Suprapubic skin (tissue), 4 donors: ENCODE results near the gene DNASE2B. TPM values are rescaled to one million over a fixed set of nuclear protein-coding genes. Genes with fewer than 3 reads are reported as not detected.

ENCODE experiments used
- DNase-seq, 2 donors: peaks; one replicate each; pipeline ENCODE4 v3.0.0-alpha.2; 2019; ENCODE audit warnings: low spot score in 2 of 2
- H3K27ac ChIP-seq: fragments of 200-600 bp; sonication (generic); one replicate; pipeline ENCODE4 v1.5.1; 2019
- H3K27me3 ChIP-seq: fragments of 200-600 bp; sonication (generic); one replicate; pipeline ENCODE4 v1.5.1; 2019
- H3K36me3 ChIP-seq: fragments of 200-600 bp; sonication (generic); one replicate; pipeline ENCODE4 v1.5.1; 2019
- H3K4me1 ChIP-seq: fragments of 200-600 bp; sonication (generic); one replicate; pipeline ENCODE4 v1.5.1; 2019
- H3K4me3 ChIP-seq: fragments of 200-600 bp; sonication (generic); one replicate; pipeline ENCODE4 v1.5.1; 2019; ENCODE audit warnings: mild to moderate bottlenecking
- H3K9me3 ChIP-seq: fragments of 200-600 bp; sonication (generic); one replicate; pipeline ENCODE4 v1.5.1; 2019
- EP300 ChIP-seq: sonication (generic); formaldehyde crosslinking; IDR thresholded peaks from one replicate; pipeline ENCODE4 v1.6.1; 2017; ENCODE audit warnings: antibody characterized with exemption
- POLR2A ChIP-seq, 2 donors: fragments of 450-650 bp; IDR thresholded peaks; one replicate each; pipeline ENCODE4 v1.6.1; 2017; ENCODE audit warnings: antibody characterized with exemption in 2 of 2, mild to moderate bottlenecking in 2 of 2, moderate library complexity in 2 of 2
- POLR2AphosphoS5 ChIP-seq, 3 donors: sonication (generic); formaldehyde crosslinking; IDR thresholded peaks; one replicate each; pipeline ENCODE4 v1.6.1; 2017; ENCODE audit warnings: antibody characterized with exemption in 3 of 3
- WGBS: methylation state at CpG from one replicate; pipeline ENCODE4 v1.1.5; 2018; 5-methylcytosine and 5-hydroxymethylcytosine counted together
- total RNA-seq, 4 donors: library from RNA; depleted of rRNA; stranded (reverse); fragments of >200 nt; gene quantifications; one replicate each; pipeline ENCODE4 v1.1.0, GENCODE V29; 2016
- TF ChIP-seq, protein P1 (sequence below), 2 donors: fragments of 200-600 bp in 1 of 2; fragments of 450-650 bp in 1 of 2; sonication (generic) in 1 of 2; IDR thresholded peaks; one replicate each; pipeline ENCODE4 v1.5.1; 2016 to 2019; ENCODE audit warnings: antibody characterized with exemption in 2 of 2, mild to moderate bottlenecking in 1 of 2, moderate library complexity in 1 of 2

Gene DNASE2B
- total RNA-seq, 4 donors from 2014 or later, result 1.2 TPM; not detected in 3

DNA sequence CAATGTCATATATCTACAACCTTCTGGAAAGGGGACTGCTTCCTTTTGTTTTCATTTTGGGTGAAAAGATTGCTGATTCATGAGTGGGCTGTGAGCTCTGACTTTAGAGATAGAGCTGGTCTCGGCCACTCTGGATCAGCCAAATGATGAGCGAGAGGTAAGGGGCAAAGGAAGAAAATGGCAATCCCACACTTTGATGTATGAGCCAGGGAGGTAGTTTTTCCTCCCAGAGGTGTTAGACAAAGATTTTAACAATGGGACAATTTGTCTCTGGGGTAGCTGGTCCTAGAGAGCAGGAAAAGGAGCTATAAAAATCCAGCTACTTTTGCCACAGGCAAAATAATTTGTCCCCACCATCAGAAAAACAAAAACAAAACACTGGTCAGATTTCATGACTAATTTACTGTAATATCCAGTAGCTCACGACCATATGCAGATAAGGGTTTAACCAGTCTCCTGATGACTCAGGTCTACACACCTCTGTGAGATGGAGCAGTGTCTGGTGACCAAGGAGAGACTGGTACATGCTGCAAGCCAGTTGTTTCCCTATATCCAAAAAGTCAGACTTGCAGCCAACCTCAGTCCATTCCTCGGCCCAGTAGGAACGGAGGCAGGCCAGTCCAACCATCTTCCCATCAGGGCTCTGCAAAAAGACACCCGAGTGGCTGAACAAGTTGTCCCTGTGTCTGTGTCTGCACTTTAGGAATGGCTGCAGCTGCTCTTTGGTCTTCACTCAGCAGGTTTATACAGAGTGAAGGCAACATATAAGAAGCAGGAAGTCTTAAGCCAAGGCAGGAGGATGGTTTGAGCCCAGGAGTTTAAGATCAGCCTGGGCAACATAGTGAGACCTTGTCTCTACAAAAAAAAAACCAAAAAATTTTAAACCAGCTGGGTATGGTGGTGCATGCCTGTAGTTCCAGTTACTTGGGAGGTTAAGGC, 29.2 kb downstream of the DNASE2B start:
- Histone ChIP-seq H3K27me3 (no peaks in the 10 kb centered on the region), H3K4me1 (peaks cover 4% of the 10 kb centered on the region), H3K36me3 (no peaks in the 10 kb centered on the region), H3K27ac (no peak overlapping the region), H3K9me3 (no peaks in the 10 kb centered on the region), H3K4me3 (no peak overlapping the region)
- WGBS, result 75% methylated on average over 6 of the region's 6 CpGs
- TF ChIP-seq, protein P1, sequence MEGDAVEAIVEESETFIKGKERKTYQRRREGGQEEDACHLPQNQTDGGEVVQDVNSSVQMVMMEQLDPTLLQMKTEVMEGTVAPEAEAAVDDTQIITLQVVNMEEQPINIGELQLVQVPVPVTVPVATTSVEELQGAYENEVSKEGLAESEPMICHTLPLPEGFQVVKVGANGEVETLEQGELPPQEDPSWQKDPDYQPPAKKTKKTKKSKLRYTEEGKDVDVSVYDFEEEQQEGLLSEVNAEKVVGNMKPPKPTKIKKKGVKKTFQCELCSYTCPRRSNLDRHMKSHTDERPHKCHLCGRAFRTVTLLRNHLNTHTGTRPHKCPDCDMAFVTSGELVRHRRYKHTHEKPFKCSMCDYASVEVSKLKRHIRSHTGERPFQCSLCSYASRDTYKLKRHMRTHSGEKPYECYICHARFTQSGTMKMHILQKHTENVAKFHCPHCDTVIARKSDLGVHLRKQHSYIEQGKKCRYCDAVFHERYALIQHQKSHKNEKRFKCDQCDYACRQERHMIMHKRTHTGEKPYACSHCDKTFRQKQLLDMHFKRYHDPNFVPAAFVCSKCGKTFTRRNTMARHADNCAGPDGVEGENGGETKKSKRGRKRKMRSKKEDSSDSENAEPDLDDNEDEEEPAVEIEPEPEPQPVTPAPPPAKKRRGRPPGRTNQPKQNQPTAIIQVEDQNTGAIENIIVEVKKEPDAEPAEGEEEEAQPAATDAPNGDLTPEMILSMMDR (IDR thresholded peaks at IDR 0.05), result no peak
- TF ChIP-seq EP300 (no peak), POLR2AphosphoS5 (IDR thresholded peaks at IDR 0.05) (no peak), POLR2A (IDR thresholded peaks at IDR 0.05) (no peak)
- no peak for DNase-seq

DNA sequence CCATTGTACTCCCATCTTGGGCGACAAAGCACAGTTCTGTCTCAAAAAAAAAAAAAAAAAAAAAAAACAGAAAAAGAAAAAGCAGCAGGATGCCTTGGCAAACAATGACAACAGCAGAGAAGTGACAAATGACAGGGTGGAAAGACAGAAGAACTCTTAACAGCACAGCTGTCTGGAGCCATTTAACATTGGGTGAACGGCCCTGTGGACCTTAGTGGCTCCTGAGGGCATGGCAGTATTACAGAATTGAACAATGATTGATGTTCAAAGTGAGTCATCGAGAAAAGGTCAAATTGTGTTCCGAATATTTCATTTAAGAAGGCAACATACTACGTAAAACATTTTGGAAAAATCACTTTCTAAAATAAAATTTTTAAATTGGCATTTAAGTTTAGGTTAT, 30.0 kb downstream of the DNASE2B start:
- H3K9me3 ChIP-seq, result no peaks in the 10 kb centered on the region
- peaks cover 5% of the 10 kb centered on the region for H3K4me1 ChIP-seq
- WGBS, result 70% methylated on average over 5 of the region's 5 CpGs
- TF ChIP-seq, protein P1 (IDR thresholded peaks at IDR 0.05), result no peak
- TF ChIP-seq POLR2A (IDR thresholded peaks at IDR 0.05), result no peak
- no peak for TF ChIP-seq POLR2AphosphoS5 (IDR thresholded peaks at IDR 0.05)
- no peak overlapping the region for H3K27ac ChIP-seq
- DNase-seq, result no peak
- H3K4me3 ChIP-seq, result no peak overlapping the region
- H3K27me3 ChIP-seq, result no peaks in the 10 kb centered on the region
- H3K36me3 ChIP-seq, result no peaks in the 10 kb centered on the region

DNA sequence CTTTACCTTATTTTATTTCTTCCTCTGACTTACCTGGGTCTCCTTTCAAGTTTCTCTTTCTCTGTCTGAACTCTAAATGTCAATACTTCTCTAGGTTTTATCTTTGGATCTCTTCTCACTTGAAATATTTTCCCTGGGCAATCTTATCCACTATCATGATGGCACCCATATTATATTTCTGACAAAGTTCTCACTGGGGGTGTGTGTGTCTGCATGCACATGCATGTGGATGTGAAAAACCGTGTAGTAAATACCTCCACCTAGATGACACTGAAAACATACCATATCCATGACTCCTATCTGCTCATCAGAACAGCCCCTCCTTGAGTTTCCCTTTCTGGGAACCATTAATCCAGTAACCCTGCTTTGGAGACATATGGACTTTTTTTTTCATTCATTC, 30.9 kb downstream of the DNASE2B start:
- Histone ChIP-seq H3K4me1 (peaks cover 12% of the 10 kb centered on the region), H3K9me3 (no peaks in the 10 kb centered on the region), H3K36me3 (no peaks in the 10 kb centered on the region), H3K27me3 (no peaks in the 10 kb centered on the region), H3K27ac (no peak overlapping the region), H3K4me3 (no peak overlapping the region)
- TF ChIP-seq POLR2AphosphoS5 (IDR thresholded peaks at IDR 0.05) (no peak), POLR2A (IDR thresholded peaks at IDR 0.05) (no peak), EP300 (no peak)
- TF ChIP-seq, protein P1 (IDR thresholded peaks at IDR 0.05), result no peak
- 67% methylated on average over 1 of the region's 1 CpG for WGBS
- DNase-seq, result no peak

DNA sequence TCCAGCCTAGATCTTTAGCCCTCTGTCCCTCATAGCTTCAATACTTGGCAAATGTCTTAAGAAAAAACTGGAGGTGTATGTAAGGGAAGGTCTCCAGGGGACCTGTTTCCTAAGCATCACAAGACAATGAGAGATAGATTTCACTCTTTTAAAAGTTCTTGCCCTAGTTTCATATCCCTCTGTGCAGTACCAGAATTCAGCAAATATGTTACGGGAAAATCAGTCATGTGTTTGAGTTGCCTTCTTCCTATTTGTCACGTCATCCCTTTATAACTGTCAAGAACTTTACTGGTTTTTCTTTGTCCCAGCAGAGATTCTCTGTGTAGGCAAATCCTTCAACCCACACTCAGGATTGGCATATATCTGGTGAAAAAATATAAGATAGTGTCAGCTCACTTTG, 32.3 kb downstream of the DNASE2B start:
- Histone ChIP-seq H3K4me3 (no peak overlapping the region), H3K36me3 (no peaks in the 10 kb centered on the region), H3K27ac (no peak overlapping the region), H3K4me1 (peaks cover 17% of the 10 kb centered on the region), H3K27me3 (no peaks in the 10 kb centered on the region), H3K9me3 (no peaks in the 10 kb centered on the region)
- TF ChIP-seq POLR2A (IDR thresholded peaks at IDR 0.05) (no peak), EP300 (no peak), POLR2AphosphoS5 (IDR thresholded peaks at IDR 0.05) (no peak)
- TF ChIP-seq, protein P1 (IDR thresholded peaks at IDR 0.05), result no peak
- no peak for DNase-seq
- WGBS, result 93% methylated on average over 2 of the region's 2 CpGs

DNA sequence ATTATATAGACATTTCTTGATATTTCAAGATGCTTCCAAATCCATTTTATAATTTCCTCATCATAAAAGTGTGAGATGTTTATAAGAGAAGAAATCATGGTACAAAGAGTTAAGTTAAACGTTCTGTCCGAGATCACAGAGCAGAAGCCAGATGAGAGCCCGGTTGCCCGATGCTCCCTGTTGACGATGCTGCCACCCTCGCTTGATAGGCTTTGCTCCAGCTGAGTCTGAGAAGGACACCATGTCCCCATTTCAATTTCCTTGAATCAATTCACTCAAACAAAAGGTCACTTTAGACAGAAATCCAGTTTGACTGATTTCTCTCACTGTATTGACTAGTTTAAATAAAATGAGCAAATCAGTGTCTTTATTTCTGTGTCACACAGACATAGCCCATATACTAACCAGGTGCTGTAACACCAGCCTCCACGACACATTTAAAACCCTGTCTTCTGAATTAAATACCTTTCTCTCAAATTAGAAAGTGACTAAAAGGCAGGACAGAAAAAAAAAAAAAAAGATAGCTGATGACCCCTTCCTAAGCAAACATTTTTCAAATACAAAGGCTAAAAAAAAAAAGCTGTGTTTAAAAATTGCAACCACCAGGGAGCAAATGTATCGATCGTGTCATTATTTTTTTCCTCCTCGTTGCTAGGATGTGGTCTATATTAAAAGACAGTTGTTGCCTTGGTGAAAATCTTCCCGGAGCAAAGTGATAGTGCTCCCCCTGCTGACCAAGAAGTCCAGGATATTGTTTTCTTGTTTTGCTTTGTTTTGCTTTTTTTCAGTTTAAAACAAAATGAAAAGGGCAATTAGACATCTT, 35.2 kb downstream of the DNASE2B start:
- Histone ChIP-seq H3K27ac (peak overlapping the region; percentile 6), H3K4me1 (peaks cover 19% of the 10 kb centered on the region), H3K36me3 (no peaks in the 10 kb centered on the region), H3K27me3 (no peaks in the 10 kb centered on the region), H3K4me3 (peak overlapping the region; percentile 22), H3K9me3 (no peaks in the 10 kb centered on the region)
- WGBS, result 21% methylated on average over 11 of the region's 11 CpGs
- TF ChIP-seq POLR2A (IDR thresholded peaks at IDR 0.05), result no peak
- TF ChIP-seq, protein P1 (IDR thresholded peaks at IDR 0.05), result peak; percentile 58 to 59
- no peak for DNase-seq
